ENCODE measurements around the gene HOMER2.

The HOMER2 gene

DNA sequence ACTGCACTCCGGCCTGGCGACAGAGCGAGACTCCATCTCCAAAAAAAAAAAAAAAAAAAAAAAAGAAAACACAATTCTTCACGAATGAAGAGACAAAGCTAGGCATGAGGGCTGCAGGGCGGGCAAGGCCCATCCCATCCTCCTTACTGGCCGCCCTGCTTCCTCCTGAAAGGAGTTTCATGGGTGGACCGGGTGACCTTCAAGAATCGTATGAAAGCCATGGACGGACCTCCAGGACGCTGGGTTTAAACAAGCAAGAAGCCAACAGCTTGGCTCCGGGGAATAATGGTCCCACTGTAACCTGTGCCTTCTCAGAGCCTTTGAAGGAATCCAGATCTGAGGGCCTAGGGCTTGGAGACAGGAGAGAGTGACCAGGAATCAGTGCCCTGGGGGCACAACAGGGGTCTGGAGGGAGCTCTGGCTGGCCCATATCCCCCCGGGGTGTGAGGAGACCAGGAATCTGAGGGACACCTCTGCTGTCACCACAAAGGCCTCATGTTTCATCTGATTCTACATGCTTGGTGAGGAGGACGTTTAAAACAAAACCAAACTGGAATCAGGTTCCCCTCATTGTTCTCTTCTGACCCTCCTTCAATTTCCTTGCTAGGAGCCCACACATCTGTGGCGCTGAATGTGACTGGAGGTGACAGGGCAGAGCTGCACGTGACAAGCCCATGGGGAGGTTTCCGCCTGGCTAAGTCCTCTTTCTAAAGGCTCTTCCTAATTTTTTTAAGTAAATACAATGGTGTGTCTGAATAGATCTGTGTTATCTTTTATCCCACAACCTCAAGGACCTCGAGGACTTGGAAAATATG is 97.0 kb downstream of the HOMER2 start:
- no peak for DNase-seq

DNA sequence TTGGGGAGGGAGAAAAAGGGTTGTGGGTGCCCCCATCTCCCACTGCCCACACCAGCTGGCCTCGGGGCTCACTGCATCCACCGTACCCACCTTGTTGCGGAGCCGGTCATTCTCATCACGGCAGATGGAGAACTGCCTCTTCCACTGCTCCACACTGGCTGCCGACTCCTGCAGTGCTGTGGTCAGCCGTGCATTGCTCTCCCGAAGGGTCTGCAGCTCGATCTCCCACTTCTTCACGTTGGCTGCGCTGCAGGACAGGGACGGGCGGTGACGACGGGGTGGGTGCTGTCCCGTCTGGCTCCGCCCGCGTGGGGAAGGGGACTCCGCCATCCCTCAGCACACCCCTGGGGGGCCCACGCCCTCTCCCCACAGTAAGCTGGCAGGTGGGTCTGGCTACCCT is 98.0 kb downstream of the HOMER2 start:
- DNase-seq = no peak

DNA sequence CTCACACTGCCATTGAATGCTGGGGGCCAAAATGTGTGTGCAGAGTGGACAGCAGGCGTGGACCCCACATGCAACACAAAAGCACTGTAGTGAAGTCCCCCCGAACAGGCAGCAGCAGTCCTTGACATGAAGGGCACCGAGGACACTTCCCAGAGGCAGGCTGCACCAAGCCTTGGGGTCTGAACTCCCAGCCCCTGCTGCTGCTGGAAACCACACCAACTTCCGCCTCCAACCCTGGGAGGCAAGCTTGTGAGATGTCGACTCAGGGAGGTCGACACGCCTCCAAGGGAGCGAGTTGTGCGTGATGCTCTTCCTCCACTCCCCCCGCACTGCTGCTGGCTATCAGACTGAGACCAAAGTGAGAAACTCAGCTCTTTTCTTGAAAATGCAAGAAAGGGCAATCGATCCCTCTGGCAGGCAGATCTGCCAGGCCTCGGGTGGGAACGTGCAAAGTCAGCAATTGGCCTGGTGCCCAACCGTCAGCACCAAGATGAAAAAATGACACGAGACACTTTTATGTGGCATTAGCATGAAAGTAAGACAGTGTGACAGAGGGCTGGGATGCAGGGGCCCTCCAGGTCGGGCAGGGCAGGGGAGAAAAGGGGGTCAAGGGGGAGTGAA is 99.5 kb downstream of the HOMER2 start:
- DNase-seq = no peak

DNA sequence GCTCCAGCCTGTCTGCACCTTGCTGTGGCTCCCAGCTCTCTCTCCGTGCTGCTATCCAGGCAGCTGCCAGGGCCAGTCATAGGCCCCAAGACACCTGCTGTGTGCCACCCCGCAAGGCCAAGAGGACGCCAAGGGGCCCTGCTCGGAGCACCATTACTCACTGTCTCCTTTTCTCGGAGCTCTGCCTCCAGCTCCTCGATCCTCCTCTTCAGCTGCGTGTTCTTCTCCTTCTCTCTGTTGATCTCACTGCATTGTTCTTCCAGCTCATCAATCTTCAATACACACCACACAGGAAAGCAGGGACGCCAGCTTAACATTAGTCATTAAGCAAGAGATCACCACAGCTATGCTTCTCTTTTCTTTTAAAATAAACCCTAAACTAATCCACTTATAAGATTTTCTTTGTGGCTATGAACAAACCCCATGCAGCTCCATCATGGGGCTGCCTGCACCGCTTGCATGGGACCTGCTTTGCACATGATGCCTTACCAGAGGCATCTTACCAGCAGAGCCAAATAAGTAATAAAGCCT is 100.5 kb downstream of the HOMER2 start:
- DNase-seq = no peak

DNA sequence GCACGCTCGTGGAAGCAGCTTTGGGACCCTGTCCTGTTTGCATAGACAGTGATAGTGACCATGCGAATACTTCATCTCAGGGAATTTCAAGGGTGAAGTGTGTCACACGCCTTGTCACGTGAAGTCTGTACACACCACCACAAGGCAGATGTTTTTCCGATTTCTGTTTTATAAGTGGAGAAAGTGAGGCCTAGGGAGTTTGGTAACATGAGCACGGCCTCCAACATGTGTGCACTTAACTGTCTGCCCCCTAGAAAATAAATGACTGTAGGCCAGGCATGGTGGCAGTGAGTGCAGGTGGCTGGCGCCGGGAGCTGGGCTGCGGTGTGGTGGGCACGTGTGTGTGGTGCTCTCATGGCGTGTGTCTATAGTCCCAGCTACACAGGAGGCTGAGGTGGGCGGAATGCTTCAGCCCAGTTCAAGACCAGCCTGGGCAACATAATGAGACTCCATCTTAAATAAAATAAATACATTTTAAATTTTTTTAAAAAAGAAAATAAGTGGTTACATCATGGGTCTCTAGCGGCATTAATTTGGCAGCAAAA is 101.1 kb downstream of the HOMER2 start:
- DNase-seq = no peak

DNA sequence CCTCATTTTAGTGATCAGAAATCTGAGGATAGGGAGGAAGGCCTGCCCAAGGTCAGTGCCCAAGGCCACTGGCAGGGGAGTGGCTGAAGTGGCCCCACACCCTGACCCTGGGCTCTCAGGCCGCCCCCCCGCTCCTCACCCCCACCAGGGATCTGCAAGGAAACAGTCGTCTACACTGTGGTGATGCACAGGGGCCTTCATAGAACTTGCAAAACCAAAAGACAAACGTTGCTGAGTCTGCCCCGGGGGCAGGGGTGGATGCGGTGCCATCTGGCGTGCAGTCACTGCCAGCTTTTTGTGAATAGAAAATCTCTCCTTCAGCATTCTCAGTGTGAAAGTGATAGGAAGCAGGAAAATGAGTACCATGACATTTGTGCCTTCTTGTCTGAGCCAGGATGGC is 101.8 kb downstream of the HOMER2 start:
- DNase-seq = no peak

- DNase-seq = no peak
These were observed 102.7 kb downstream of the HOMER2 start for GRCh38 chr15:82849556-82850512.

GRCh38 chr15:82848241-82848993 is 104.1 kb downstream of the HOMER2 start:
- no peak for DNase-seq

DNA sequence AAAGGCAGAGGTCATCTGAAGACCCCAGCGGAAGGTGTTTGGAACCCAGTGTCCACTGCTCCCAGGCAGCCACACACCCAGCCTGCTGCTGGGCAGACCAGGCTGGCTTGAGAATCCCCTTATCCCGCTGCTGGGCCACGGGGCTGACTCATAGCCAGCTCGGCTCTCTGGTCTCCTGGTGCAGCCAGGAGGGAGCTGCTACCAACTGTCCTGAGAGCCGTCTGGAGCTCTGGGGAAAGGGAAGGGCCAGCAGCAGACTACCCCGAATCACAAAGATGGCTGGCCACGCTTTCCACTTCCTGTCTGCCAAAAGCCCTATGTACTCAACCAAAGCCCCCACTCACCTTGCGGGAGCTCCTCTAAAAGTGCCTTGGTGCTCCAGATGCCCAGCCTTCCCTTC is 104.8 kb downstream of the HOMER2 start:
- no peak for DNase-seq

- DNase-seq = no peak
These were observed 105.9 kb downstream of the HOMER2 start for GRCh38 chr15:82846621-82847020.

GRCh38 chr15:82845686-82846085 is 106.8 kb downstream of the HOMER2 start:
- no peak for DNase-seq

DNA sequence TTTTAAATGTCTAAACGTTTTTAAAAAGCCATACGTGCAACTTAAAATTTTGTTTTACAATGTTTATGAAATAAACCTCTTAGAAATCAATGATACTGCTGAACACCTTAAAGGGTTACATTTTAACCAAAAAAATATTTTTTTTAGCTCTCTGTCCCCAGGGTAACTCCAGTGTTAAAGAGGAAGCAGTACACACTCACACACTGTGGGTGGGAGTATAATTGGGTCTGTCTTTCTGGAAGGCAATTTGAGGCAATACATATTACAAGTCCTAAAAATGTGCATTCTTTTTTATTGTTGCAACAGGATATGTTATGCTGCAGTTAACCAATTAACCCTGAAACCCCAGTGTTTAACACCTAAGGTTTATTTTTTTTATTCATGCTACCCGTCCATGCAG is 109.0 kb downstream of the HOMER2 start:
- DNase-seq = no peak

GRCh38 chr15:82840166-82840565 is 112.4 kb downstream of the HOMER2 start:
- no peak for DNase-seq

DNA sequence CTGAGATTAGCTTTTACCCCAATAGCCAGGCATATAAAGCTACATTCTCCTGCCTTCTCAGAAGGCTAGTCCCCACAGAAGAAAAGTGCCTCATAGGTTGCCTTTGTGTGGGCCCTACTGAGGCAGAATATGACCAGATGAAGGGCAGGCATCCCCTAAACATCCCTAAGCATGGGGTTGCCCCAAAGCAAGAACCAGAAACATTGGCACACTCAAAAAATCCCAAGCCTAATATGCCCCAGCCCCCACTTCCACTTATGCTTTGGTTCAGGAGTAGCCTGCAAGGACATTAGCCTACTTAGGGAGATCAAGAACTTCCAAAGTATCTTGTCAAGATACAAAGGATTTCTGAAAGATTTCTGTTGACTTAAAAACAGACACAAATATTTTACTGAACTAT is 113.4 kb downstream of the HOMER2 start:
- no peak for DNase-seq

DNA sequence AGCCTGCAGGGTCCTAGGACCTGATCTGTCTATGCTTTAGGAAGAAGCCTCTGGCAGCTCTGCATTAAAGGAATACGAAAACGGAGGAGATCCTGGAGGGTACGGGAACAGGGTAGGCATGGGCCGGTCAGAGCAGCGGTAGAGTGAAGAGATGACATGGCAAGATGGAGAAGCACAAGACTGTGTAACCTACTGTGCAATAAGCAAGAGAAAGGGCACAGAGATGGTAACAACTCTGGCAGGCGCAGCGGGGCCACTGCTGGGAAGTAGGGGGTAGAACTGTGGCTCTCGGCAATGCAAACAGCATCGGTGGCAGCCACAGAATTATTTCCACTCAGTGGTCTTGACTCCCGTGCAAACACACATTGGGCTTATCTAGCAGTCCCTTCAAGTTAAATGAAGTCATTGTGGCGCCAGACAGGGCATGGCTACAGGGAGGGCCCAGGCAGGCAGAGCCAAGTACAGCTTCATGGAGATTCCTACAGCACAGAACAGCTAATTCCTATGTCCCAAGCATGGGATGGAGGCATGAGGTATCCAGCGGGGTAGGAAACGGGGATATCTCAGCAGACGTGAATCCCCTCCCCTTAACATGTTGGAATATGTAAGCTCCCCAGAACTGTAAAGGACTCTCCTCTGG is 114.3 kb downstream of the HOMER2 start:
- no peak for DNase-seq

GRCh38 chr15:82835391-82835917 is 117.1 kb downstream of the HOMER2 start:
- no peak for DNase-seq

GRCh38 chr15:82833362-82833682 is 119.2 kb downstream of the HOMER2 start:
- no peak for DNase-seq

DNA sequence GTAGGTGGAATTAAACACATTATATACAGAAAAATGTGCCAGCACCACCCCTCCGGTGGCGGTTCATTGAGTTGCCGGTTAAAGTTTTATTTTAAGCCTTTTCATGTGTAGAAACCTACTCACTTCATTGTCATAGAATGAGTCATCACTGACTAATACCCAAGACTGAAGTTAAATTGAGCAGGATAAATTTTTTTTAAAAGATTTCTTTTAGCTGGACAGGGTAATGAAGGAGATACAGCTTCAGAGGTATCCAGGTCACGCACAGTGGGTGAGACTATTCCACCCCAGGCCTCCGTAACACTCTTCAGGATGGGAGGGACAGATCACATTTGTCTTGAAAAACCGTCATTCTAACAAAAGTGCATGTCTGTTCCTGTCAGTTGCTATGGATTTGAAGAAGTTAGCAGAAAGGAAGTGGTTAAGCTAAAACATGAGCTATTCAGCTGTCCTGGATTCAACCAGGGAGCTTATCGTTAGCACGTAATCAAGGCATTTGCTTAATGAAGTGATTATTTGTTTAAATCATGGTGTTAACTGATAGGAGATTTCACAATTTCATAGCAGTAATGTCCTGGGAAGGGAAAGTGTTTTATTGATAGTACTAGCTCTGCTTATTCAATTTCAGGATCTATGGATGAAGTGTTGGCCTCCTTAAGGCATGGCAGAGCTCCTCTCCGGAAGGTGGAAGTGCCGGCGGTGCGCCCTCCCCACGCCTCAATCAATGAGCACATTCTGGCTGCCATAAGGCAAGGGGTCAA is 119.7 kb downstream of the HOMER2 start:
- DNase-seq = no peak

DNA sequence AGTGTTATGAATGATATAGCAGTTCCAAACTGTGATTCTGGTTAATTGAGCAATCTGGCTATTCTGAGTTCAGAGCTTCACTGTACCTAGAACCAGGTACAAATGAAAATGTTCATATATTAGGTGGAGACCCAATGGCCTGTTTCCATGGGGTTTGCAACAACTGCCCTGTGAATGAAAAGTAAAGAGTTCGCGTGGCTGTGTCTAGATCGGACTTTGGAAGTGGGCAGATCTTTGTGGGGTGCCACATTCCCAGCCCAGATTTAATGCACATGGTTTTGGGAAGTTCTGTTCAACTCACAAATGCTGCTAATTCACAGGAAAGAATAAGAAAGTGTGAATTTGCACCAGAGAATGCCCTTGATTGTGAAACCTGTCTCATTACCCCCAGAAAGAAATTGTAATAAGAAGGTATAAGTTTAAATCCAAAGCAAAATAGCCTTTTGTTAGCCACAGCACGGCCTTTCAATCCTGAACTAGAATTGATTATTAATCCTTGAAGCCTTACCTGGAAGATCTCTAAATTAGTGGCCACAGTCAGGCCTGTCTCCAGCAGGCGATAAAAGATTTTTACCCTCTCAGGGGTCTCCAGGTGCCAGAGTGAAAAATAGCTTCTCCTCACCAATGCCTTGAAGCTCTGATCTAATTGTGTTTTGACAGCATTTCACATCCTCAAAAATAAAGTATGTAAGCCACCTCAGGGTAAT is 120.5 kb downstream of the HOMER2 start:
- no peak for DNase-seq

Data from NCI-H1417 treated with DMSO at 0.1 percent for 48 hours (cell line).